Measurements from ENCODE around the gene PRR20C.
"Not testable (repeated sequence)": the region's sequence is repeated elsewhere in the genome, so short reads cannot be mapped to it uniquely, and the experiment has no call there.

The PRR20C gene

GRCh38 chr13:57153761-57154160, at the start of gene PRR20C:
TSS of gene PRR20C (plus strand) at chr13:57154061. CDS start at chr13:57154448, 387 bp downstream.
- not testable (repeated sequence) for DNase-seq

GRCh38 chr13:57114945-57115344, 38.9 kb upstream of the PRR20C start:
- DNase-seq, result no peak

GRCh38 chr13:57123681-57124080, 30.2 kb upstream of the PRR20C start:
- DNase-seq, result no peak

GRCh38 chr13:57128909-57129308, 25.0 kb upstream of the PRR20C start:
- no peak for DNase-seq

GRCh38 chr13:57136093-57136492, 17.8 kb upstream of the PRR20C start:
- DNase-seq, result no peak

- DNase-seq, result no peak
Observed at GRCh38 chr13:57137585-57137984, 16.3 kb upstream of the PRR20C start.

- DNase-seq, result no peak
Observed at GRCh38 chr13:57138988-57139387, 14.9 kb upstream of the PRR20C start.

GRCh38 chr13:57139781-57140180, 14.1 kb upstream of the PRR20C start:
- not testable (repeated sequence) for DNase-seq

GRCh38 chr13:57140235-57140968, 13.5 kb upstream of the PRR20C start, which contains the start of gene PRR20A:
TSS of gene PRR20A (plus strand) at chr13:57140918. CDS start at chr13:57141305, 387 bp downstream.
- not testable (repeated sequence) for DNase-seq

- not testable (repeated sequence) for DNase-seq
Observed at GRCh38 chr13:57147188-57147587, 6.7 kb upstream of the PRR20C start, which contains the start of gene PRR20B. TSS of gene PRR20B (plus strand) at chr13:57147488. CDS start at chr13:57147875, 387 bp downstream.

GRCh38 chr13:57148106-57148505, 5.8 kb upstream of the PRR20C start:
- DNase-seq, result not testable (repeated sequence)

GRCh38 chr13:57160332-57160731, 6.5 kb downstream of the PRR20C start, which contains the start of gene PRR20D:
TSS of gene PRR20D (plus strand) at chr13:57160632. CDS start at chr13:57161019, 387 bp downstream.
- DNase-seq, result not testable (repeated sequence)

- DNase-seq, result not testable (repeated sequence)
Observed at GRCh38 chr13:57166897-57167296, 13.0 kb downstream of the PRR20C start, which contains the start of gene PRR20E. TSS of gene PRR20E (plus strand) at chr13:57167197. CDS start at chr13:57167584, 387 bp downstream.

GRCh38 chr13:57191667-57192066, 37.8 kb downstream of the PRR20C start:
- no peak for DNase-seq
